Trophoblast cell (in vitro differentiated cells and primary cell): ENCODE results near the gene SLFNL1.

Source experiments
- DNase-seq, 2 donors: peaks; one replicate each; pipeline ENCODE4 v3.0.0-alpha.2; 2016
- H2AFZ ChIP-seq: 2 replicates; pipeline ENCODE4 v1.6.1; 2013; ENCODE audit warnings: low read length, moderate library complexity, mild to moderate bottlenecking; ENCODE audit not compliant: insufficient read depth, poor library complexity
- H2AK5ac ChIP-seq: 2 replicates; pipeline ENCODE4 v1.6.1; 2013; ENCODE audit warnings: mild to moderate bottlenecking, low read length
- H2BK120ac ChIP-seq: 2 replicates; pipeline ENCODE4 v1.6.1; 2013; ENCODE audit warnings: low read length, mild to moderate bottlenecking, moderate library complexity; ENCODE audit not compliant: insufficient read depth, poor library complexity
- H2BK12ac ChIP-seq: 2 replicates; pipeline ENCODE4 v1.6.1; 2013; ENCODE audit warnings: mild to moderate bottlenecking, low read length, moderate library complexity
- H2BK5ac ChIP-seq: 2 replicates; pipeline ENCODE4 v1.6.1; 2013; ENCODE audit warnings: low read length, low read depth, moderate library complexity, mild to moderate bottlenecking; ENCODE audit not compliant: poor library complexity
- H3K14ac ChIP-seq: 2 replicates; pipeline ENCODE4 v1.6.1; 2013; ENCODE audit warnings: mild to moderate bottlenecking, low read length
- H3K18ac ChIP-seq: 2 replicates; pipeline ENCODE4 v1.6.1; 2013; ENCODE audit warnings: mild to moderate bottlenecking, low read length
- H3K23ac ChIP-seq: 2 replicates; pipeline ENCODE4 v1.6.1; 2013; ENCODE audit warnings: low read length
- H3K27ac ChIP-seq: 2 replicates; pipeline ENCODE4 v1.5.1; 2013; ENCODE audit warnings: low read depth, mild to moderate bottlenecking, inconsistent platforms, low read length, moderate library complexity
- H3K27me3 ChIP-seq: 2 replicates; pipeline ENCODE4 v1.6.1; 2013; ENCODE audit warnings: inconsistent platforms, mild to moderate bottlenecking, low read length, moderate library complexity; ENCODE audit not compliant: insufficient read depth
- H3K36me3 ChIP-seq, 2 experiments: 1 replicate in 1 of 2; 2 replicates in 1 of 2; pipeline ENCODE4 v1.6.1; 2013; ENCODE audit warnings: low read length in 2 of 2, mild to moderate bottlenecking in 2 of 2, moderate library complexity in 1 of 2; ENCODE audit not compliant: insufficient read depth in 2 of 2, control insufficient read depth in 1 of 2
- H3K4ac ChIP-seq: 2 replicates; pipeline ENCODE4 v1.6.1; 2013; ENCODE audit warnings: low read depth, mild to moderate bottlenecking, low read length, moderate library complexity
- H3K4me1 ChIP-seq, 2 experiments: 1 replicate in 1 of 2; 2 replicates in 1 of 2; pipeline ENCODE4 v1.6.1; 2013; ENCODE audit warnings: low read length in 2 of 2, mild to moderate bottlenecking in 2 of 2, moderate library complexity in 1 of 2; ENCODE audit not compliant: insufficient read depth in 2 of 2, control insufficient read depth in 1 of 2
- H3K4me2 ChIP-seq: 2 replicates; pipeline ENCODE4 v1.6.1; 2013; ENCODE audit warnings: inconsistent platforms, mild to moderate bottlenecking, low read length, moderate library complexity
- H3K4me3 ChIP-seq: 2 replicates; pipeline ENCODE4 v1.5.1; 2013; ENCODE audit warnings: mild to moderate bottlenecking, low read depth, low read length, inconsistent platforms
- H3K79me1 ChIP-seq: one replicate; pipeline ENCODE4 v1.6.1; 2013; ENCODE audit warnings: low read length
- H3K79me2 ChIP-seq: 2 replicates; pipeline ENCODE4 v1.6.1; 2013; ENCODE audit warnings: low read length, mild to moderate bottlenecking; ENCODE audit not compliant: control insufficient read depth, insufficient read depth, poor library complexity
- H3K9ac ChIP-seq: 2 replicates; pipeline ENCODE4 v1.6.1; 2013; ENCODE audit warnings: mild to moderate bottlenecking, low read length
- H3K9me3 ChIP-seq: 2 replicates; pipeline ENCODE4 v1.6.1; 2013; ENCODE audit warnings: low read depth, mild to moderate bottlenecking, control low read depth, inconsistent platforms, low read length; ENCODE audit not compliant: insufficient read depth
- H4K12ac ChIP-seq: 2 replicates; pipeline ENCODE4 v1.6.1; 2013; ENCODE audit warnings: low read depth, mild to moderate bottlenecking, low read length, moderate library complexity
- H4K8ac ChIP-seq: 2 replicates; pipeline ENCODE4 v1.6.1; 2013; ENCODE audit warnings: low read depth, mild to moderate bottlenecking, low read length, moderate library complexity
- H4K91ac ChIP-seq: one replicate; pipeline ENCODE4 v1.6.1; 2013; ENCODE audit warnings: low read depth, mild to moderate bottlenecking, low read length, moderate library complexity
- WGBS: extraction: QIAGEN DNeasy Blood & Tissue Kit; methylation state at CpG from one replicate; pipeline ENCODE4 v1.1.7; 2013; ENCODE audit warnings: missing lambda C conversion rate; ENCODE audit not compliant: insufficient read length, insufficient coverage; ENCODE audit errors: extremely low coverage; 5-methylcytosine and 5-hydroxymethylcytosine counted together

The SLFNL1 gene

GRCh38 chr1:41013024-41013423 is 8.5 kb downstream of the SLFNL1 start:
- Histone ChIP-seq H3K9ac (no peak overlapping the region), H4K12ac (no peak overlapping the region), H3K4me2 (no peak overlapping the region), H3K23ac (no peak overlapping the region), H3K14ac (no peak overlapping the region), H3K9me3 (no peaks in the 10 kb centered on the region), H3K4me1 (no peaks in the 10 kb centered on the region), H4K91ac (no peak overlapping the region), H3K4ac (no peak overlapping the region), H4K8ac (no peak overlapping the region), H2BK12ac (no peak overlapping the region), H2BK120ac (no peak overlapping the region), H2AFZ (no peak overlapping the region), H3K27me3 (no peaks in the 10 kb centered on the region), H2BK5ac (no peak overlapping the region), H3K4me3 (no peak overlapping the region), H3K27ac (no peak overlapping the region), H3K79me1 (no peaks in the 10 kb centered on the region), H2AK5ac (no peak overlapping the region), H3K79me2 (no peaks in the 10 kb centered on the region), H3K36me3 (peaks cover 70 to 90% of the 10 kb centered on the region in 2 experiments), H3K18ac (no peak overlapping the region)
- WGBS, result no CpG with 5 or more reads among the region's 6 CpGs
- DNase-seq, result no peak

- Histone ChIP-seq H2AFZ (no peak overlapping the region), H2BK120ac (no peak overlapping the region), H4K12ac (no peak overlapping the region), H3K4me3 (no peak overlapping the region), H3K79me2 (no peaks in the 10 kb centered on the region), H3K27ac (no peak overlapping the region), H3K4me1 (no peaks in the 10 kb centered on the region), H3K23ac (no peak overlapping the region), H4K91ac (no peak overlapping the region), H3K27me3 (no peaks in the 10 kb centered on the region), H3K4me2 (no peak overlapping the region), H2AK5ac (no peak overlapping the region), H3K36me3 (peaks cover 63 to 90% of the 10 kb centered on the region in 2 experiments), H3K9ac (no peak overlapping the region), H3K9me3 (no peaks in the 10 kb centered on the region), H2BK12ac (no peak overlapping the region), H3K14ac (no peak overlapping the region), H3K4ac (no peak overlapping the region), H2BK5ac (no peak overlapping the region), H3K18ac (no peak overlapping the region), H4K8ac (no peak overlapping the region), H3K79me1 (no peaks in the 10 kb centered on the region)
- no CpG with 5 or more reads among the region's 1 CpG for WGBS
- DNase-seq, result no peak
Observed at GRCh38 chr1:41010345-41010744, 11.2 kb downstream of the SLFNL1 start.

- no peak overlapping the region for H2AFZ ChIP-seq
- no peak overlapping the region for H2AK5ac ChIP-seq
- H3K14ac ChIP-seq, result no peak overlapping the region
- H3K18ac ChIP-seq, result no peak overlapping the region
- WGBS, result no CpG with 5 or more reads among the region's 8 CpGs
- H3K9ac ChIP-seq, result no peak overlapping the region
- no peak overlapping the region for H3K27ac ChIP-seq
- H3K79me2 ChIP-seq, result no peaks in the 10 kb centered on the region
- no peak overlapping the region for H4K12ac ChIP-seq
- no peak overlapping the region for H3K4ac ChIP-seq
- no peak overlapping the region for H2BK12ac ChIP-seq
- no peaks in the 10 kb centered on the region for H3K4me1 ChIP-seq
- no peak overlapping the region for H4K91ac ChIP-seq
- H3K36me3 ChIP-seq, result peaks cover 63 to 85% of the 10 kb centered on the region in 2 experiments
- no peaks in the 10 kb centered on the region for H3K27me3 ChIP-seq
- no peak overlapping the region for H3K4me2 ChIP-seq
- no peak for DNase-seq
- no peak overlapping the region for H3K4me3 ChIP-seq
- no peak overlapping the region for H4K8ac ChIP-seq
- H3K23ac ChIP-seq, result no peak overlapping the region
- H3K9me3 ChIP-seq, result no peaks in the 10 kb centered on the region
- H2BK120ac ChIP-seq, result no peak overlapping the region
- H3K79me1 ChIP-seq, result no peaks in the 10 kb centered on the region
- H2BK5ac ChIP-seq, result no peak overlapping the region
Observed at GRCh38 chr1:41009466-41009865, 12.1 kb downstream of the SLFNL1 start.

- Histone ChIP-seq H4K91ac (no peak overlapping the region), H3K4me3 (no peak overlapping the region), H2AK5ac (no peak overlapping the region), H2BK5ac (peak overlapping the region; percentile 2), H3K36me3 (peaks cover 61 to 83% of the 10 kb centered on the region in 2 experiments), H4K8ac (no peak overlapping the region), H3K4me1 (no peaks in the 10 kb centered on the region), H2BK12ac (no peak overlapping the region), H3K4me2 (no peak overlapping the region), H3K79me1 (no peaks in the 10 kb centered on the region), H3K23ac (no peak overlapping the region), H3K9me3 (no peaks in the 10 kb centered on the region), H3K14ac (peak overlapping the region; percentile 10), H3K27ac (no peak overlapping the region), H2BK120ac (no peak overlapping the region), H3K27me3 (no peaks in the 10 kb centered on the region), H4K12ac (no peak overlapping the region), H3K9ac (no peak overlapping the region), H3K18ac (peak overlapping the region; percentile 47), H3K4ac (no peak overlapping the region), H2AFZ (no peak overlapping the region), H3K79me2 (no peaks in the 10 kb centered on the region)
- DNase-seq, result no peak
- WGBS, result no CpG with 5 or more reads among the region's 19 CpGs
Observed at GRCh38 chr1:41006942-41007865, 14.3 kb downstream of the SLFNL1 start.
